Panc1 (cell line): ENCODE data around the gene ZNF804B.

Experiments
- CTCF ChIP-seq: fragments of 450-650 bp; IDR thresholded peaks from 2 replicates; pipeline ENCODE4 v1.5.1; 2017; ENCODE audit warnings: mild to moderate bottlenecking
- POLR2AphosphoS5 ChIP-seq: IDR thresholded peaks from 2 replicates; pipeline ENCODE4 v1.6.1; 2012; ENCODE audit warnings: mild to moderate bottlenecking, low read depth, low read length, moderate library complexity
- SIN3A ChIP-seq: IDR thresholded peaks from 2 replicates; pipeline ENCODE4 v1.6.1; 2012; ENCODE audit warnings: low read depth, mild to moderate bottlenecking, low read length, moderate library complexity, borderline replicate concordance; ENCODE audit not compliant: insufficient read depth

- TF ChIP-seq CTCF (no peak), POLR2AphosphoS5 (no peak), SIN3A (no peak)
These were observed 28.3 kb downstream of the ZNF804B start for GRCh38 chr7:88787777-88788176.
